GM12874 (cell line): ENCODE measurements around the gene INVS.

Experiments used
- TF ChIP-seq, protein P1 (sequence below): IDR thresholded peaks from 2 replicates; pipeline ENCODE4 v1.5.1; 2011; ENCODE audit warnings: low read depth, mild to moderate bottlenecking, control low read depth, low read length, moderate library complexity; ENCODE audit not compliant: insufficient read depth

Gene INVS

GRCh38 chr9:100074989-100075388, 24.1 kb upstream of the INVS start:
- TF ChIP-seq, protein P1, sequence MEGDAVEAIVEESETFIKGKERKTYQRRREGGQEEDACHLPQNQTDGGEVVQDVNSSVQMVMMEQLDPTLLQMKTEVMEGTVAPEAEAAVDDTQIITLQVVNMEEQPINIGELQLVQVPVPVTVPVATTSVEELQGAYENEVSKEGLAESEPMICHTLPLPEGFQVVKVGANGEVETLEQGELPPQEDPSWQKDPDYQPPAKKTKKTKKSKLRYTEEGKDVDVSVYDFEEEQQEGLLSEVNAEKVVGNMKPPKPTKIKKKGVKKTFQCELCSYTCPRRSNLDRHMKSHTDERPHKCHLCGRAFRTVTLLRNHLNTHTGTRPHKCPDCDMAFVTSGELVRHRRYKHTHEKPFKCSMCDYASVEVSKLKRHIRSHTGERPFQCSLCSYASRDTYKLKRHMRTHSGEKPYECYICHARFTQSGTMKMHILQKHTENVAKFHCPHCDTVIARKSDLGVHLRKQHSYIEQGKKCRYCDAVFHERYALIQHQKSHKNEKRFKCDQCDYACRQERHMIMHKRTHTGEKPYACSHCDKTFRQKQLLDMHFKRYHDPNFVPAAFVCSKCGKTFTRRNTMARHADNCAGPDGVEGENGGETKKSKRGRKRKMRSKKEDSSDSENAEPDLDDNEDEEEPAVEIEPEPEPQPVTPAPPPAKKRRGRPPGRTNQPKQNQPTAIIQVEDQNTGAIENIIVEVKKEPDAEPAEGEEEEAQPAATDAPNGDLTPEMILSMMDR = no peak

GRCh38 chr9:100082782-100083181, 16.3 kb upstream of the INVS start:
- TF ChIP-seq, protein P1 = no peak

GRCh38 chr9:100083448-100084127, 15.5 kb upstream of the INVS start:
- TF ChIP-seq, protein P1 = no peak

GRCh38 chr9:100084128-100084453, 15.0 kb upstream of the INVS start:
- TF ChIP-seq, protein P1 = no peak

- TF ChIP-seq, protein P1 = no peak
Measured at GRCh38 chr9:100084734-100085133, 14.3 kb upstream of the INVS start.

DNA sequence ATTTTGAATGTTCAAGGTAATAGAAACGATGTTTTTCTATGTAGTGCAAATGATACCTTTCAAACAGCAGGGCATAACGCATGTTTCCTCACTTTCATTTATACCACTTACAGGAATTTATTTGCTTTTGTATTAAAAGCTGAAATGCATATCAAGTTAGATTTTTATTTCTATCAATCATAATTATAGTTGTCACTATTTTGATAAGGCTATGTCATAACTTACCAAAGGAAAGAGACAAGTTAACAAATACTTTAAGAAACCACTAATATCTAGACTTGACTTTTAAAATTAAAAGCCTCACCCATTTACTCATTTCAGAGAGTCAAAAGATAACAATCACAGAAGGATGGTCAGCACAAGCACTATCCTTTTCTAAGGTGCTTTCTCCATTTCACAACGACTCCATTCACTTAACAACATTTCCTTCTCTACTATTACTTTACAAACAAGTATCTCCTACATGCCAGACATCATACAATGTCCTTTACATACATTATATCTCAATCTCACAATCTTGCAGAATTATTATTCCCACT, 12.9 kb upstream of the INVS start:
- TF ChIP-seq, protein P1 = no peak

DNA sequence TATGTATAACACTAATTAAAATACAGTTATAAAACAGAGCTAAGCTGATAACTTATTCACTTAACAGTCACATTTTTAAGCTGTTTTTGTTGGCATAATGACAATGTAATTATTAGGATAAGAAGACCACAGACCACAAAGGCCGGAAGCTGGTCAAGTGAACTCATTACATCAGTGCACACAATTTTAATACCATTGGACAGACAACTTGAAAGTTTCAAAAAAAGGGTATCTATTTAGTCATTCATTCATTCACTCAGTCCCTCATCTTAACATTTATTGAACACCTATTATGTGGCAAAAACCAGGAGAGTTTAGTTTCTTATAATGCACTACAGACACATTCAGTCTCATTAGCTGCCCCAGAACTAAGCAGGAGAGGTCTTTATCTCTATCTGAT, 11.8 kb upstream of the INVS start:
- TF ChIP-seq, protein P1 = no peak
